ENCODE data around the gene GABRR2. TPM values are rescaled to one million over a fixed set of nuclear protein-coding genes. Genes with fewer than 3 reads are reported as not detected.

GABRR2 gene
- total and polyA plus RNA-seq, 2 experiments from 2014 or later, result 0.87 to 0.94 TPM

DNA sequence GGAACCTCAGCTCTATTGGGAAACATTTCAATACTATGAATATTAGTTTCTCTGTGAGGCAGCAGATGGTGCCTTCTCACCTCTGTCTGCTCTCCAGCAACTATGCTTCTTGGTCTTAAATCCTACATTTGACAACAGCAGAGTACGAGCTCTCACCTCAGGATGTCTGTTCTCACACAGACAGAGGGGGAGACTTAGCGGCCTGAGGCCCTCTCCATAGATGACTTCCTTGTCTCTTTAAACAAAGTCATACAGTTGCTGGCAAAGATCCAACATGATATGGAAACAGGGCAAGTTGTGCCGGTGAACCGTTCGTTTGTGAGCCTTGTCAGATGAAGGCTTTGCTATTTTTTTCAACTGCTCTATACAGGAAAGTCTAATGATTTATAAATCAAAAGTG is 54.3 kb downstream of the GABRR2 start:
- H3K4me3 ChIP-seq, result no peak overlapping the region
- TF ChIP-seq EZH2phosphoT487 (IDR thresholded peaks at IDR 0.05; ENCODE audit: low read depth, severe bottlenecking, unreplicated experiment) (no peak), EZH2 (IDR thresholded peaks at IDR 0.05; ENCODE audit: borderline replicate concordance) (no peak)
- H2AFZ ChIP-seq, result no peak overlapping the region
- H3K9me2 ChIP-seq (replicated peaks; ENCODE audit: insufficient read depth), result no peaks in the 10 kb centered on the region
- H3K27ac ChIP-seq, result no peak overlapping the region
- no peaks in the 10 kb centered on the region for H3K79me2 ChIP-seq
- WGBS (ENCODE audit: low lambda C conversion rate, missing lambda C conversion rate), result 19% methylated on average over 5 of the region's 5 CpGs
- no peaks in the 10 kb centered on the region for H4K20me1 ChIP-seq (ENCODE audit: insufficient read depth, poor library complexity, severe bottlenecking)
- DNase-seq (ENCODE audit: low spot score), result peak; percentile 60
- H3K4me2 ChIP-seq, result peak overlapping the region; percentile 13
- no peaks in the 10 kb centered on the region for H3K36me3 ChIP-seq (replicated peaks; ENCODE audit: insufficient read depth, low read depth)
- peaks cover 6% of the 10 kb centered on the region for H3K4me1 ChIP-seq (ENCODE audit: insufficient read depth)
- H3K9me3 ChIP-seq (ENCODE audit: low read depth), result no peaks in the 10 kb centered on the region
- no peaks in the 10 kb centered on the region for H3K27me3 ChIP-seq

DNA sequence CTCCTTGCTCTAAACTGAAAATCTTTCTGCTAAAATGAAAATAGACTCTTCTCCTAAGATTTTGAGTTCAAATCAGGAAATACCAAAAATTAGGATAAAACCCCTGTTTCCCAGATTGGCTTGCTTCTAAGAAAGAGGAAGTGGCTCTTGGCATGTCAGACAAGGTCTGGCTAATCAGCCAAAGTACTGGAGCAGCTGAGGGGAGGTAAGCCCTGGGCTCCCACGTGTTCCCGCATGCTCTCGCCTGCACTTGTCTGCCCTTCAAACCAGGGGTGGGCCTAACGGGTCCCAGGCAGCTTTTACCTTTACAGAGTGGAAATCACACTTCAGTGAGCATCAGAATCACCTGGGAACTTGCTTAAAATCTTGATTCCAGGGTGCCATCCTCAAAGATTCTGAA is 54.8 kb downstream of the GABRR2 start:
- no peak for DNase-seq (ENCODE audit: low spot score)
- WGBS (ENCODE audit: low lambda C conversion rate, missing lambda C conversion rate), result 75% methylated on average over 4 of the region's 4 CpGs
- Histone ChIP-seq H3K27ac (no peak overlapping the region), H3K9me3 (ENCODE audit: low read depth) (no peaks in the 10 kb centered on the region), H3K4me3 (no peak overlapping the region), H3K4me1 (ENCODE audit: insufficient read depth) (peaks cover 6% of the 10 kb centered on the region), H3K36me3 (replicated peaks; ENCODE audit: insufficient read depth, low read depth) (no peaks in the 10 kb centered on the region), H3K9me2 (replicated peaks; ENCODE audit: insufficient read depth) (no peaks in the 10 kb centered on the region), H3K27me3 (no peaks in the 10 kb centered on the region), H3K4me2 (no peak overlapping the region), H4K20me1 (ENCODE audit: insufficient read depth, poor library complexity, severe bottlenecking) (no peaks in the 10 kb centered on the region), H2AFZ (no peak overlapping the region), H3K79me2 (no peaks in the 10 kb centered on the region)
- TF ChIP-seq EZH2 (IDR thresholded peaks at IDR 0.05; ENCODE audit: borderline replicate concordance) (no peak), EZH2phosphoT487 (IDR thresholded peaks at IDR 0.05; ENCODE audit: low read depth, severe bottlenecking, unreplicated experiment) (no peak)
- TF ChIP-seq, protein P1, sequence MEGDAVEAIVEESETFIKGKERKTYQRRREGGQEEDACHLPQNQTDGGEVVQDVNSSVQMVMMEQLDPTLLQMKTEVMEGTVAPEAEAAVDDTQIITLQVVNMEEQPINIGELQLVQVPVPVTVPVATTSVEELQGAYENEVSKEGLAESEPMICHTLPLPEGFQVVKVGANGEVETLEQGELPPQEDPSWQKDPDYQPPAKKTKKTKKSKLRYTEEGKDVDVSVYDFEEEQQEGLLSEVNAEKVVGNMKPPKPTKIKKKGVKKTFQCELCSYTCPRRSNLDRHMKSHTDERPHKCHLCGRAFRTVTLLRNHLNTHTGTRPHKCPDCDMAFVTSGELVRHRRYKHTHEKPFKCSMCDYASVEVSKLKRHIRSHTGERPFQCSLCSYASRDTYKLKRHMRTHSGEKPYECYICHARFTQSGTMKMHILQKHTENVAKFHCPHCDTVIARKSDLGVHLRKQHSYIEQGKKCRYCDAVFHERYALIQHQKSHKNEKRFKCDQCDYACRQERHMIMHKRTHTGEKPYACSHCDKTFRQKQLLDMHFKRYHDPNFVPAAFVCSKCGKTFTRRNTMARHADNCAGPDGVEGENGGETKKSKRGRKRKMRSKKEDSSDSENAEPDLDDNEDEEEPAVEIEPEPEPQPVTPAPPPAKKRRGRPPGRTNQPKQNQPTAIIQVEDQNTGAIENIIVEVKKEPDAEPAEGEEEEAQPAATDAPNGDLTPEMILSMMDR (IDR thresholded peaks at IDR 0.05; ENCODE audit: poor library complexity), result no peak

DNA sequence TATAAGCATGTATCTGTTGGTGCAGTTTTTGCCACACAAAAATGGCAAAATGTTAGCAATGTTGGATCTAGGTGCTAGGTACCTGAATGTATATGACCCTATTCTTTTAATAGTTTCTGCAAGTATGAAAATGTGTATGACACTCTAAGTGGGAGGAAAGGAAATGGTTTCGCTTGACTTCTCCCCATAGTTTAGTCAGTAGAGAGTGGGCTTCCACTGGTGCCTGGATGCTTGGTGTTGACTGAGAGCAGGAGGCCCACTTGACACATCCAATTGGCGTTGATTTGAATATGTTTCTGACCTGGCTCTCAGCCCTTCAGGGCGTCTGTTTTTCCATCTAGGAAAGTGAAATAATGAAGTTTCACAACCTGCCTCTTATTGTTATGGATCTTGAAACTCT is 56.2 kb downstream of the GABRR2 start:
- peaks cover 6% of the 10 kb centered on the region for H3K4me1 ChIP-seq (ENCODE audit: insufficient read depth)
- H3K27me3 ChIP-seq, result no peaks in the 10 kb centered on the region
- no peaks in the 10 kb centered on the region for H3K79me2 ChIP-seq
- H3K9me3 ChIP-seq (ENCODE audit: low read depth), result no peaks in the 10 kb centered on the region
- no peak overlapping the region for H3K4me2 ChIP-seq
- no peaks in the 10 kb centered on the region for H3K9me2 ChIP-seq (replicated peaks; ENCODE audit: insufficient read depth)
- H4K20me1 ChIP-seq (ENCODE audit: insufficient read depth, poor library complexity, severe bottlenecking), result no peaks in the 10 kb centered on the region
- no peak overlapping the region for H2AFZ ChIP-seq
- H3K36me3 ChIP-seq (replicated peaks; ENCODE audit: insufficient read depth, low read depth), result no peaks in the 10 kb centered on the region
- DNase-seq (ENCODE audit: low spot score), result no peak
- H3K27ac ChIP-seq, result no peak overlapping the region
- TF ChIP-seq EZH2 (IDR thresholded peaks at IDR 0.05; ENCODE audit: borderline replicate concordance), result no peak
- TF ChIP-seq, protein P1 (IDR thresholded peaks at IDR 0.05; ENCODE audit: poor library complexity), result no peak
- TF ChIP-seq EZH2phosphoT487 (IDR thresholded peaks at IDR 0.05; ENCODE audit: low read depth, severe bottlenecking, unreplicated experiment), result no peak
- WGBS (ENCODE audit: low lambda C conversion rate, missing lambda C conversion rate), result 89% methylated on average over 3 of the region's 3 CpGs
- no peak overlapping the region for H3K4me3 ChIP-seq

DNA sequence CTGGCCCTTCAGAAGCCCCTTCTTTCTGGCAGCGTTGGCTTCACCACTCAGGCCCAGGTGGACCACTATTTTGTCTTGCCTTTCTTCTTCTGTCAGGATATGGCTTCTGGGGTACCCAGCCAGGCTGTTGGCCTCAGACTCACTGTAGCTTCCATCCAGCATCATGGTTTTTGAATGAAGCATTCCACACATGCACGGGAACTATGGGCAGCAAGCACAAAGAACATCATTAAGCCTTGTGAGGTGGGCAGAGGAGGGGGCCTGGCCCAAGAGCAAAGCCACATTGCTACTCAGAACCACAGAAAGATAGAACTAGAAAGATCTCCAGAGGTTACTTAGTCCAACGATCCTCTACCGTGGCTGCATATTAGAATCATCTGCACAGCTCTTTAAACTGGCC is 57.3 kb downstream of the GABRR2 start:
- no peak for DNase-seq (ENCODE audit: low spot score)
- Histone ChIP-seq H4K20me1 (ENCODE audit: insufficient read depth, poor library complexity, severe bottlenecking) (no peaks in the 10 kb centered on the region), H3K4me2 (no peak overlapping the region), H3K27me3 (no peaks in the 10 kb centered on the region), H3K79me2 (no peaks in the 10 kb centered on the region), H3K27ac (no peak overlapping the region), H3K9me3 (ENCODE audit: low read depth) (no peaks in the 10 kb centered on the region), H3K36me3 (replicated peaks; ENCODE audit: insufficient read depth, low read depth) (no peaks in the 10 kb centered on the region), H3K4me1 (ENCODE audit: insufficient read depth) (peaks cover 6% of the 10 kb centered on the region), H3K4me3 (no peak overlapping the region), H3K9me2 (replicated peaks; ENCODE audit: insufficient read depth) (no peaks in the 10 kb centered on the region), H2AFZ (no peak overlapping the region)
- WGBS (ENCODE audit: low lambda C conversion rate, missing lambda C conversion rate), result 83% methylated on average over 4 of the region's 4 CpGs
- no peak for TF ChIP-seq EZH2 (IDR thresholded peaks at IDR 0.05; ENCODE audit: borderline replicate concordance)
- no peak for TF ChIP-seq EZH2phosphoT487 (IDR thresholded peaks at IDR 0.05; ENCODE audit: low read depth, severe bottlenecking, unreplicated experiment)
- TF ChIP-seq, protein P1 (IDR thresholded peaks at IDR 0.05; ENCODE audit: poor library complexity), result no peak
